Measurements from ENCODE around the gene NR1D2.

The NR1D2 gene

GRCh38 chr3:24012589-24013269 is 67.6 kb downstream of the NR1D2 start:
- no peaks in the 10 kb centered on the region for H3K36me3 ChIP-seq (ENCODE audit: control insufficient read depth, low read length)
- H3K4me2 ChIP-seq (ENCODE audit: low read length) = no peak overlapping the region
- no peaks in the 10 kb centered on the region for H3K9me2 ChIP-seq (replicated peaks; ENCODE audit: control insufficient read depth, low read length)
- H3K27me3 ChIP-seq (ENCODE audit: control insufficient read depth, low read length) = no peaks in the 10 kb centered on the region
- H3K4me3 ChIP-seq (ENCODE audit: low read length) = no peak overlapping the region
- no peaks in the 10 kb centered on the region for H3K4me1 ChIP-seq (ENCODE audit: control insufficient read depth, low read length)
- H3K9me3 ChIP-seq (ENCODE audit: control insufficient read depth, insufficient read depth, low read length) = no peaks in the 10 kb centered on the region
- TF ChIP-seq EZH2phosphoT487 (IDR thresholded peaks at IDR 0.05; ENCODE audit: borderline replicate concordance, low read length) (no peak), CTCF (IDR thresholded peaks at IDR 0.05; ENCODE audit: low read depth, low read length, poor library complexity, severe bottlenecking) (no peak)
- H3K27ac ChIP-seq (ENCODE audit: low read depth, low read length) = no peak overlapping the region
- H4K20me1 ChIP-seq (ENCODE audit: control insufficient read depth, insufficient read depth, low read depth, low read length) = no peaks in the 10 kb centered on the region
- H3K79me2 ChIP-seq (ENCODE audit: control insufficient read depth, low read length) = no peaks in the 10 kb centered on the region
- no peaks in the 10 kb centered on the region for H3F3A ChIP-seq (ENCODE audit: control insufficient read depth, insufficient read depth)

- Histone ChIP-seq H3K79me2 (ENCODE audit: control insufficient read depth, low read length) (no peaks in the 10 kb centered on the region), H3K36me3 (ENCODE audit: control insufficient read depth, low read length) (no peaks in the 10 kb centered on the region), H3K9me3 (ENCODE audit: control insufficient read depth, insufficient read depth, low read length) (no peaks in the 10 kb centered on the region), H3K9me2 (replicated peaks; ENCODE audit: control insufficient read depth, low read length) (no peaks in the 10 kb centered on the region), H3K4me3 (ENCODE audit: low read length) (no peak overlapping the region), H4K20me1 (ENCODE audit: control insufficient read depth, insufficient read depth, low read depth, low read length) (no peaks in the 10 kb centered on the region), H3K4me1 (ENCODE audit: control insufficient read depth, low read length) (no peaks in the 10 kb centered on the region), H3F3A (ENCODE audit: control insufficient read depth, insufficient read depth) (no peaks in the 10 kb centered on the region), H3K27ac (ENCODE audit: low read depth, low read length) (no peak overlapping the region), H3K4me2 (ENCODE audit: low read length) (no peak overlapping the region), H3K27me3 (ENCODE audit: control insufficient read depth, low read length) (no peaks in the 10 kb centered on the region)
- no peak for TF ChIP-seq EZH2phosphoT487 (IDR thresholded peaks at IDR 0.05; ENCODE audit: borderline replicate concordance, low read length)
- no peak for TF ChIP-seq CTCF (IDR thresholded peaks at IDR 0.05; ENCODE audit: low read depth, low read length, poor library complexity, severe bottlenecking)
Observed at GRCh38 chr3:24017305-24017704, 72.2 kb downstream of the NR1D2 start.

GRCh38 chr3:24018784-24019570 is 73.9 kb downstream of the NR1D2 start:
- H3K36me3 ChIP-seq (ENCODE audit: control insufficient read depth, low read length) = no peaks in the 10 kb centered on the region
- no peaks in the 10 kb centered on the region for H3F3A ChIP-seq (ENCODE audit: control insufficient read depth, insufficient read depth)
- no peaks in the 10 kb centered on the region for H4K20me1 ChIP-seq (ENCODE audit: control insufficient read depth, insufficient read depth, low read depth, low read length)
- H3K4me1 ChIP-seq (ENCODE audit: control insufficient read depth, low read length) = no peaks in the 10 kb centered on the region
- H3K27ac ChIP-seq (ENCODE audit: low read depth, low read length) = no peak overlapping the region
- H3K9me3 ChIP-seq (ENCODE audit: control insufficient read depth, insufficient read depth, low read length) = no peaks in the 10 kb centered on the region
- no peaks in the 10 kb centered on the region for H3K9me2 ChIP-seq (replicated peaks; ENCODE audit: control insufficient read depth, low read length)
- H3K4me3 ChIP-seq (ENCODE audit: low read length) = no peak overlapping the region
- H3K27me3 ChIP-seq (ENCODE audit: control insufficient read depth, low read length) = no peaks in the 10 kb centered on the region
- no peak overlapping the region for H3K4me2 ChIP-seq (ENCODE audit: low read length)
- TF ChIP-seq EZH2phosphoT487 (IDR thresholded peaks at IDR 0.05; ENCODE audit: borderline replicate concordance, low read length) (no peak), CTCF (IDR thresholded peaks at IDR 0.05; ENCODE audit: low read depth, low read length, poor library complexity, severe bottlenecking) (no peak)
- no peaks in the 10 kb centered on the region for H3K79me2 ChIP-seq (ENCODE audit: control insufficient read depth, low read length)

Data from DOHH2 (cell line).